Hematopoietic multipotent progenitor cell treated with erythropoietin and hydrocortisone succinate and interleukin-3 and kit ligand, for 15 days (in vitro differentiated cells): Measurements from ENCODE around the gene DSCAM.

ENCODE experiments used
- DNase-seq: peaks from one replicate; pipeline ENCODE4 v3.0.0-alpha.2; 2015; ENCODE audit warnings: low spot score

Gene DSCAM

GRCh38 chr21:40553781-40554180 lies 293.2 kb downstream of the DSCAM start:
- DNase-seq, result no peak

- no peak for DNase-seq
Measured at GRCh38 chr21:40547906-40548513, 298.9 kb downstream of the DSCAM start.

- no peak for DNase-seq
Measured at GRCh38 chr21:40546647-40547046, 300.3 kb downstream of the DSCAM start.

GRCh38 chr21:40540216-40540615 lies 306.7 kb downstream of the DSCAM start:
- DNase-seq, result no peak

- DNase-seq, result no peak
Measured at GRCh38 chr21:40534886-40535285, 312.1 kb downstream of the DSCAM start.

GRCh38 chr21:40531431-40532110 lies 315.4 kb downstream of the DSCAM start:
- DNase-seq, result no peak

GRCh38 chr21:40531016-40531415 lies 315.9 kb downstream of the DSCAM start:
- no peak for DNase-seq

- no peak for DNase-seq
Measured at GRCh38 chr21:40517646-40518045, 329.3 kb downstream of the DSCAM start.

GRCh38 chr21:40516335-40516734 lies 330.6 kb downstream of the DSCAM start:
- DNase-seq, result no peak

GRCh38 chr21:40512590-40512989 lies 334.4 kb downstream of the DSCAM start:
- DNase-seq, result no peak

GRCh38 chr21:40507978-40508377 lies 339.0 kb downstream of the DSCAM start:
- no peak for DNase-seq

- DNase-seq, result no peak
Measured at GRCh38 chr21:40505681-40506080, 341.3 kb downstream of the DSCAM start.

GRCh38 chr21:40505244-40505643 lies 341.7 kb downstream of the DSCAM start:
- DNase-seq, result no peak

GRCh38 chr21:40504825-40505224 lies 342.1 kb downstream of the DSCAM start:
- no peak for DNase-seq

- no peak for DNase-seq
Measured at GRCh38 chr21:40496116-40496515, 350.8 kb downstream of the DSCAM start.

- DNase-seq, result no peak
Measured at GRCh38 chr21:40490408-40490807, 356.6 kb downstream of the DSCAM start.

GRCh38 chr21:40489001-40489400 lies 358.0 kb downstream of the DSCAM start:
- DNase-seq, result no peak

GRCh38 chr21:40481764-40482163 lies 365.2 kb downstream of the DSCAM start:
- DNase-seq, result no peak

- no peak for DNase-seq
Measured at GRCh38 chr21:40474513-40474912, 372.4 kb downstream of the DSCAM start.

GRCh38 chr21:40472013-40472412 lies 374.9 kb downstream of the DSCAM start:
- no peak for DNase-seq

- no peak for DNase-seq
Measured at GRCh38 chr21:40471103-40471502, 375.9 kb downstream of the DSCAM start.

GRCh38 chr21:40466893-40467483 lies 380.0 kb downstream of the DSCAM start:
- DNase-seq, result no peak

- DNase-seq, result no peak
Measured at GRCh38 chr21:40465382-40465781, 381.6 kb downstream of the DSCAM start.

- no peak for DNase-seq
Measured at GRCh38 chr21:40463176-40463575, 383.8 kb downstream of the DSCAM start.
